HepG2 (cell line): Measurements from ENCODE around the gene RPL26. TPM values are rescaled to one million over a fixed set of nuclear protein-coding genes. Genes with fewer than 3 reads are reported as not detected.

ENCODE experiments used
- ARID5B ChIP-seq: IDR thresholded peaks from 2 replicates; pipeline ENCODE4 v1.4.0; 2020; ENCODE audit warnings: mild to moderate bottlenecking, missing genetic modification reagents
- CENPBD1 ChIP-seq: sonication (generic); formaldehyde crosslinking; IDR thresholded peaks from 2 replicates; pipeline ENCODE4 v1.8.0; 2022; ENCODE audit warnings: missing genetic modification reagents, low read depth, mild to moderate bottlenecking, borderline replicate concordance
- DMTF1 ChIP-seq: sonication (generic); formaldehyde crosslinking; IDR thresholded peaks from 2 replicates; pipeline ENCODE4 v1.4.0; 2020; ENCODE audit warnings: mild to moderate bottlenecking, missing genetic modification reagents
- ELK4 ChIP-seq: sonication (generic); formaldehyde crosslinking; IDR thresholded peaks from 2 replicates; pipeline ENCODE4 v1.9.0; 2021; ENCODE audit warnings: missing genetic modification reagents, borderline replicate concordance
- HDAC2 ChIP-seq: sonication (generic); formaldehyde crosslinking; IDR thresholded peaks from 2 replicates; pipeline ENCODE4 v1.4.0; 2020; ENCODE audit warnings: missing genetic modification reagents
- HOXA7 ChIP-seq: sonication (generic); formaldehyde crosslinking; IDR thresholded peaks from 2 replicates; pipeline ENCODE4 v1.8.1; 2022; ENCODE audit warnings: mild to moderate bottlenecking, missing genetic modification reagents, moderate library complexity
- JARID2 ChIP-seq: sonication (generic); formaldehyde crosslinking; IDR thresholded peaks from 2 replicates; pipeline ENCODE4 v1.8.1; 2023; ENCODE audit warnings: missing genetic modification reagents, inconsistent platforms; ENCODE audit not compliant: insufficient replicate concordance
- JDP2 ChIP-seq: sonication (generic); formaldehyde crosslinking; IDR thresholded peaks from 2 replicates; pipeline ENCODE4 v1.8.1; 2022; ENCODE audit warnings: missing genetic modification reagents, borderline replicate concordance
- MED13 ChIP-seq: sonication (generic); formaldehyde crosslinking; IDR thresholded peaks from 2 replicates; pipeline ENCODE4 v1.5.0; 2020; ENCODE audit warnings: missing genetic modification reagents
- NBN ChIP-seq: fragments of 450-650 bp; conservative IDR thresholded peaks from 2 replicates; pipeline ENCODE4 v1.6.1; 2017
- NFIC ChIP-seq: IDR thresholded peaks from 2 replicates; pipeline ENCODE4 v1.6.1; 2012; ENCODE audit warnings: mild to moderate bottlenecking, low read length, inconsistent platforms
- PHF5A ChIP-seq: IDR thresholded peaks from one replicate; pipeline ENCODE4 v1.6.1; 2018; ENCODE audit warnings: low read depth, missing genetic modification reagents; ENCODE audit not compliant: unreplicated experiment
- PRPF4 ChIP-seq: fragments of 200-400 bp; formaldehyde crosslinking; IDR thresholded peaks from 2 replicates; pipeline ENCODE4 v1.6.1; 2016; ENCODE audit warnings: low read length, low read depth; ENCODE audit not compliant: poor library complexity, severe bottlenecking
- ZFP36L1 ChIP-seq: sonication (generic); formaldehyde crosslinking; IDR thresholded peaks from 2 replicates; pipeline ENCODE4 v1.8.0; 2022; ENCODE audit warnings: mild to moderate bottlenecking, missing genetic modification reagents, moderate library complexity
- ZNF839 ChIP-seq: sonication (generic); formaldehyde crosslinking; IDR thresholded peaks from 2 replicates; pipeline ENCODE4 v1.4.0; 2020; ENCODE audit warnings: missing genetic modification reagents, mild to moderate bottlenecking, borderline replicate concordance
- polyA plus RNA-seq, 8 experiments: library from polyadenylated mRNA; depleted of rRNA in 3 of 8; stranded (reverse) in 7 of 8; unstranded in 1 of 8; fragments of >200 nt; fragmentation: Illumina TruSeq in 4 of 8; extraction: Trizol in 4 of 8; gene quantifications; 2 replicates each; pipeline versions ENCODE4 v1.2.1 to v1.2.3, GENCODE V29; 2011 to 2016; ENCODE audit warnings: low read depth in 4 of 8, missing spikeins in 1 of 8, mixed read lengths in 1 of 8; ENCODE audit not compliant: insufficient read depth in 1 of 8
- total RNA-seq, 5 experiments: library from RNA; depleted of rRNA; stranded (reverse); fragments of >200 nt; fragmentation: Illumina TruSeq; extraction: Trizol; gene quantifications; 2 replicates each; pipeline ENCODE4 v1.2.3, GENCODE V29; 2016; ENCODE audit warnings: low read depth in 1 of 5
- TF ChIP-seq, protein P1 (sequence below): sonication (generic); formaldehyde crosslinking; IDR thresholded peaks from 2 replicates; pipeline ENCODE4 v1.4.0; 2020; ENCODE audit warnings: missing genetic modification reagents; ENCODE audit errors: not compliant biosample characterization
- TF ChIP-seq, protein P2 (sequence below): sonication (generic); formaldehyde crosslinking; IDR thresholded peaks from 2 replicates; pipeline ENCODE4 v1.9.0; 2021; ENCODE audit warnings: missing genetic modification reagents, borderline replicate concordance

RPL26 gene
- total and polyA plus RNA-seq, 2 of the 13 experiments (the other 11 are each of a cell fraction or from before 2014, with no cell fraction given): 2,817 to 3,529 TPM

GRCh38 chr17:8417806-8418205 is 34.8 kb upstream of the RPL26 start (continued):
- TF ChIP-seq, protein P1, sequence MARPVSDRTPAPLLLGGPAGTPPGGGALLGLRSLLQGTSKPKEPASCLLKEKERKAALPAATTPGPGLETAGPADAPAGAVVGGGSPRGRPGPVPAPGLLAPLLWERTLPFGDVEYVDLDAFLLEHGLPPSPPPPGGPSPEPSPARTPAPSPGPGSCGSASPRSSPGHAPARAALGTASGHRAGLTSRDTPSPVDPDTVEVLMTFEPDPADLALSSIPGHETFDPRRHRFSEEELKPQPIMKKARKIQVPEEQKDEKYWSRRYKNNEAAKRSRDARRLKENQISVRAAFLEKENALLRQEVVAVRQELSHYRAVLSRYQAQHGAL: no peak
- TF ChIP-seq MED13 (CRISPR knock-in tag) (no peak), CENPBD1 (CRISPR knock-in tag) (no peak), DMTF1 (CRISPR knock-in tag) (no peak), ZFP36L1 (0 out of 2 replicates have a peak, but pooled peaks have one; percentile 54), NFIC (0 out of 2 replicates have a peak, but pooled peaks have one; percentile 30), HOXA7 (CRISPR knock-in tag) (no peak), NBN (no peak), JARID2 (CRISPR knock-in tag) (no peak), ZNF839 (CRISPR knock-in tag) (no peak), ARID5B (peak; percentile 59), JDP2 (no peak), PHF5A (CRISPR knock-in tag) (no peak), PRPF4 (no peak), HDAC2 (CRISPR knock-in tag) (0 out of 2 replicates have a peak, but pooled peaks have one; percentile 16), ELK4 (CRISPR knock-in tag) (no peak)
- TF ChIP-seq, protein P2, sequence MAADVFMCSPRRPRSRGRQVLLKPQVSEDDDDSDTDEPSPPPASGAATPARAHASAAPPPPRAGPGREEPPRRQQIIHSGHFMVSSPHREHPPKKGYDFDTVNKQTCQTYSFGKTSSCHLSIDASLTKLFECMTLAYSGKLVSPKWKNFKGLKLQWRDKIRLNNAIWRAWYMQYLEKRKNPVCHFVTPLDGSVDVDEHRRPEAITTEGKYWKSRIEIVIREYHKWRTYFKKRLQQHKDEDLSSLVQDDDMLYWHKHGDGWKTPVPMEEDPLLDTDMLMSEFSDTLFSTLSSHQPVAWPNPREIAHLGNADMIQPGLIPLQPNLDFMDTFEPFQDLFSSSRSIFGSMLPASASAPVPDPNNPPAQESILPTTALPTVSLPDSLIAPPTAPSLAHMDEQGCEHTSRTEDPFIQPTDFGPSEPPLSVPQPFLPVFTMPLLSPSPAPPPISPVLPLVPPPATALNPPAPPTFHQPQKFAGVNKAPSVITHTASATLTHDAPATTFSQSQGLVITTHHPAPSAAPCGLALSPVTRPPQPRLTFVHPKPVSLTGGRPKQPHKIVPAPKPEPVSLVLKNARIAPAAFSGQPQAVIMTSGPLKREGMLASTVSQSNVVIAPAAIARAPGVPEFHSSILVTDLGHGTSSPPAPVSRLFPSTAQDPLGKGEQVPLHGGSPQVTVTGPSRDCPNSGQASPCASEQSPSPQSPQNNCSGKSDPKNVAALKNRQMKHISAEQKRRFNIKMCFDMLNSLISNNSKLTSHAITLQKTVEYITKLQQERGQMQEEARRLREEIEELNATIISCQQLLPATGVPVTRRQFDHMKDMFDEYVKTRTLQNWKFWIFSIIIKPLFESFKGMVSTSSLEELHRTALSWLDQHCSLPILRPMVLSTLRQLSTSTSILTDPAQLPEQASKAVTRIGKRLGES (CRISPR knock-in tag): no peak
